Measurements from ENCODE around the gene FAM110A.

- no peak for TF ChIP-seq EZH2phosphoT487 (IDR thresholded peaks at IDR 0.05; ENCODE audit: borderline replicate concordance, low read length)
- TF ChIP-seq, protein P1, sequence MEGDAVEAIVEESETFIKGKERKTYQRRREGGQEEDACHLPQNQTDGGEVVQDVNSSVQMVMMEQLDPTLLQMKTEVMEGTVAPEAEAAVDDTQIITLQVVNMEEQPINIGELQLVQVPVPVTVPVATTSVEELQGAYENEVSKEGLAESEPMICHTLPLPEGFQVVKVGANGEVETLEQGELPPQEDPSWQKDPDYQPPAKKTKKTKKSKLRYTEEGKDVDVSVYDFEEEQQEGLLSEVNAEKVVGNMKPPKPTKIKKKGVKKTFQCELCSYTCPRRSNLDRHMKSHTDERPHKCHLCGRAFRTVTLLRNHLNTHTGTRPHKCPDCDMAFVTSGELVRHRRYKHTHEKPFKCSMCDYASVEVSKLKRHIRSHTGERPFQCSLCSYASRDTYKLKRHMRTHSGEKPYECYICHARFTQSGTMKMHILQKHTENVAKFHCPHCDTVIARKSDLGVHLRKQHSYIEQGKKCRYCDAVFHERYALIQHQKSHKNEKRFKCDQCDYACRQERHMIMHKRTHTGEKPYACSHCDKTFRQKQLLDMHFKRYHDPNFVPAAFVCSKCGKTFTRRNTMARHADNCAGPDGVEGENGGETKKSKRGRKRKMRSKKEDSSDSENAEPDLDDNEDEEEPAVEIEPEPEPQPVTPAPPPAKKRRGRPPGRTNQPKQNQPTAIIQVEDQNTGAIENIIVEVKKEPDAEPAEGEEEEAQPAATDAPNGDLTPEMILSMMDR (IDR thresholded peaks at IDR 0.05; ENCODE audit: low read depth, low read length, poor library complexity, severe bottlenecking): no peak
Observed at GRCh38 chr20:791056-791455, 42.5 kb upstream of the FAM110A start.
